HG03432 (cell line): ENCODE data around the gene COLEC11.

Experiments
- ATAC-seq: cut with Tn5 transposase; IDR thresholded peaks from one replicate; pipeline ENCODE4 v1.9.1; 2021; ENCODE audit warnings: mild to moderate bottlenecking, moderate library complexity; ENCODE audit not compliant: unreplicated experiment

Gene COLEC11

DNA sequence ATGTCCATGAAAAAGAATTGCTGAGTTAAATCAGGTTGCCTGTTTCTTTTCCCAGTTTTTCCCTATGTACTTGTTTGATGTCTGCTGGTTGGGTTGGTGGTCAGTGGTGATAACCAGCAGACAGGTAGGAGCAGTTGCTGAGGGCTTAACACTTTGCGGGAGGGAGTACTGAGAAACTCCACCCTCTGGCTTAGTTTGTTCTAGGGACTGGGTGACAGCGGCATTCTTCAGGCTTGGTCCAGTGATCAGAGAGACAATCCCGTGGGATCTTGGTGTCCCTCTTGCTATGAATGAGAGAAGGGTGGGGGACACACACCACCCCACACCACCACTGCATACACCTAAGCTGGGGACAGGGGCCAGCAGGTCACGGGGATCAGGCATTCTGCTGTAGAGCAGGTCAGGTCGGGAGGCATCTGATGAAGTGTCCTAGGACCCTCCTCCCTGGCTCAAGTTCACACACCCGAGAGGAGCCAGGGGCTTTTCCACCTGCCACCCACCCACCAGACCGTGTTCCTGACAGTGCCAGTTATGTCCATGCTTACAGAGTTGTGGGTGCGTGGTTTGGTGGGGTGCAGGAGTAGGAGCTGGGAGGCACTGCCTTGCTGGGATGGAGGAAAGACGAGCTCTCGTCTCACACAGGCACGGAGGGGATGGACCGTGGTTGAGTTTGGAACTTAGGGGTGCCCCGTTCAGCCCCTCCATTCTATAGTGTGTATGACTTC lies 41.8 kb downstream of the COLEC11 start:
- no peak for ATAC-seq

DNA sequence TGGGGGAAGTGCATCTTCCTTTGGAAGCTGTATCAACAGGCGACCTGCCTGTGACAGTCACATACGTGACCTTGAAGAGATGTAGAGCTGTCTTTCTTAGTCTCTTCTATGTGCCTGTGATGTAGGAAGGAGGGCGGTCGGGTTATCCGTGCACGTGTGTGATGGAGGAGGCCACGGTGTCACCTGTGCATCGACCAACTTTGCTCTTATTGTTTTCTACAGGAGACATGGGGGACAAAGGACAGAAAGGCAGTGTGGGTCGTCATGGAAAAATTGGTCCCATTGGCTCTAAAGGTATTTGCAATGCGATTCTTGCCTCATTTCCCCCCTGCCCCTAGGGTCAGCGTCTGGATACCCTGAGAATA lies 42.4 kb downstream of the COLEC11 start:
- no peak for ATAC-seq

- ATAC-seq = no peak
These were observed 43.0 kb downstream of the COLEC11 start for GRCh38 chr2:3637692-3638455.

DNA sequence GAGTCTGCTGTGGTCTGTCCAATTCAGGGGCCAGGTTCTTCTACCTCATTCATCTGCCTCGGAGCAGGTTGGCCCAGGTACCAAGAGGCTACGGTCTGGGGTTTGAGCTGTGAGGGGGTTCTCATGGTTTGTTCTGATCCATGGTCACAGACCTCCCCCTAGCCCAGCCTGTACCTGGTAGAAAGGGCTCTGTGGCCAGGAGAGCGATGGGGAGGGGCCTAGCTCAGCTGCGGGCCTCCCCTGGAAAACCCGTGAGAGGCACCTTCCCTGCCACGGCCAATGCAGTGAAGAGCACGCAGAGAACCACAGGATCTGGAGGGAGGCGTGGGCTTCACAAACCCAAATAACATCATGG lies 43.5 kb downstream of the COLEC11 start:
- no peak for ATAC-seq

- no peak for ATAC-seq
These were observed 44.2 kb downstream of the COLEC11 start for GRCh38 chr2:3639015-3639630.

- ATAC-seq = no peak
These were observed 44.7 kb downstream of the COLEC11 start for GRCh38 chr2:3639653-3640052.

GRCh38 chr2:3641181-3641580 lies 46.3 kb downstream of the COLEC11 start:
- ATAC-seq = no peak

DNA sequence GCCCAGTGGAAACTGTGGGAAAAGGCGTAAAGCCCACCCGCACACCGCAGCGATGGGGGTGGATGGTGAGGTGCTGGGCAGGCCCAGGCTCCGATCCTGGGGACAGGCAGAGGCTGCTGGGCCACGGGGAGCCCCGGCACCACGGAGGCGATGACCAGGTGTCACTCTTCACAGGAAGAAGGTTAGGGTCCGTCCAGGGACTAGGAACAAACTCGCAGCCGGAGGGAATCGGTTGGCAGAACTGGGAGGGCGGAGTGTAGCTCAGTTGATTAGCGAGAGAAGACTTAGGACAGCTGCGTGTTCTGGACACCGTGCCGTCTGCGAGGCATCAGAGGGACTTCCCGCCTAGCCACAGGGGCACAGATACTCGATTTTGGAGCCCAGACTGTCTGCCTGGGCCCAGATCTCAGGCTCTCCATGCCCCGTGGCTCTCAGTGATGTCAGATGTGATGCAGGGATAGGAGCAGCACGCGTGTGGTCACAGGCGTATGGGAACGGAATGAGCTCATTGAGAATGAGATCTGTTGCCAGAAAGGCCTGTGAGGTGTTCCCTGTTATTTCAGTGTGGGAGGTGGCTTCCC lies 47.0 kb downstream of the COLEC11 start:
- no peak for ATAC-seq

DNA sequence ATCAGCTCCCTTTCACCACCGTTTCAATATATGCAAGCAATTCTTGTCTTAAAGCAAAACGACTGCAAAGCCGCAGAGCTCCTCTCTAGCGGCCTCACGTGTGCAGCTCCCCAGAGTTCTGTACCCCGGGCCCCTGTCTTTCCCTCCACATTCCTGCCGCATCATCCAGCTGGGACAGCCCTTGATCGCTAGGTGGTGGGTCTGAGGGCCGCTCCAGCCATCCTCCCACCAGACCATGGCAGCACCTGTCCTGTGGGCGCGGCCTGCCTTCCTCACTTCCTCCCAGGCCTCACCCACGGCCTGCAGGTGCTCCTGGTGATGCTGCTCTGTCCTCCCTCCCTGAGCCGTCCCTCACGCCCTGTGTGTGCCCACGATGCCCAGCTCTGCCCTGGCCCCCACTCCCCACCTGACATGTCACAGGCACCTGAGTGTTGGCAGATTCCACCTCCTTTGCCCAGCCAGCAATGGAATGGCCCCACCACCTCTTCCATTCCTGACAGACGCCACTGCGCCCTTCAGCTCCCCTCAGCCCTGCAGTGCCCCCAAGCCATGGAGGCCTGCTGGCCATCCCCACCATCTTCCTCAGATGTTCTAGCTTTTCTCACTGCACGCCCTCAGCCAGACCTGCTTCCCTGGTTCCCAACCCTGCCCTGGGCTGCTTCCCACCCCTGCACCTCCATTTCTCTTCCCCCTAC lies 47.8 kb downstream of the COLEC11 start:
- ATAC-seq = no peak

DNA sequence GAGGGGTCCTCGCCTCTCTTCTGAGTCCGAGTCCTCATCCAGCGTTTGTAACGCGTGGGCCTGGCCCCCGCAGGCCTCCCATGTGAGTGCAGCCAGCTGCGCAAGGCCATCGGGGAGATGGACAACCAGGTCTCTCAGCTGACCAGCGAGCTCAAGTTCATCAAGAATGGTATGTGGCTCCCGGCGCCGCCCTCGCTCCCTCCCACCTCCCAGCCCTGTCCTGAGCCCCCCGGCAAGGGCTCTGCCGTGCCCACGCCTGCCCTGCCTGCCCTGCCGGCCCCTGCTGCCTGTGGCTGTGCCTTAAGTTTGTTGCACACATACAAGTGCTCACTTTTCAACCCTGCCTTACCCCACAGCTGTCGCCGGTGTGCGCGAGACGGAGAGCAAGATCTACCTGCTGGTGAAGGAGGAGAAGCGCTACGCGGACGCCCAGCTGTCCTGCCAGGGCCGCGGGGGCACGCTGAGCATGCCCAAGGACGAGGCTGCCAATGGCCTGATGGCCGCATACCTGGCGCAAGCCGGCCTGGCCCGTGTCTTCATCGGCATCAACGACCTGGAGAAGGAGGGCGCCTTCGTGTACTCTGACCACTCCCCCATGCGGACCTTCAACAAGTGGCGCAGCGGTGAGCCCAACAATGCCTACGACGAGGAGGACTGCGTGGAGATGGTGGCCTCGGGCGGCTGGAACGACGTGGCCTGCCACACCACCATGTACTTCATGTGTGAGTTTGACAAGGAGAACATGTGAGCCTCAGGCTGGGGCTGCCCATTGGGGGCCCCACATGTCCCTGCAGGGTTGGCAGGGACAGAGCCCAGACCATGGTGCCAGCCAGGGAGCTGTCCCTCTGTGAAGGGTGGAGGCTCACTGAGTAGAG lies 48.7 kb downstream of the COLEC11 start:
- ATAC-seq = no peak

GRCh38 chr2:3644246-3644525 lies 49.3 kb downstream of the COLEC11 start:
- peak; percentile 57 for ATAC-seq

- ATAC-seq = no peak
These were observed 50.1 kb downstream of the COLEC11 start for GRCh38 chr2:3644891-3645605.

DNA sequence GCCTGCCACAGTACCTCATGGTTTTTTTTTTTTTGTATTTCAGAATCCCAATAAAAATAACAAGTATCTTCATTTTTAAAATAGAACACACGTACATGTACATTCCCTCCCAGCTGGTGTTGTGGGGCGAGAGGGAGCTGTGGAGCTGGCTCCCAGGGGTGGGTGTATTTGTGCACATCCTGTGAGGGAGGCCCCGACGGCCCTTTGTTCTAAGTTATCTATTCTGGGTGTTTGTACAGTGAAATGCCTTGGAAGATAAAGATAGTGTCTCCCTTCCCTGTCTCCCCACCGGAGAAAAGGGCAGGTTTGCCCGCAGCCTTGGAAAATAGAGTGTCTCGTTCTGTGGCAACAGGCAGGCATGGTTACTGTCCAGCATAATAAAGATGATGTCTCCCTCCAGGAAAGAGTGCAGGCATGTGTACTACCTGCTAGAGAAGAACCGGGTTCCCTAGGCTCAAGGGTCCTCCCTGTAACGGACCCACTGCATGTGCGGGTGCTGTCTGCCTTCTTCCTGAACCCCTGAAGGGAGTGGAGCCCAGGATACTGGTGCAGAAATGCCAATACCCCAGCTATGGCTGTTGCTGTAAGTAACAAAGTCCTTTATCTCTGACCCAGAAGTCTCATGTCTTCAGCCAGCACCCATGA lies 51.0 kb downstream of the COLEC11 start:
- no peak for ATAC-seq

- no peak for ATAC-seq
These were observed 51.5 kb downstream of the COLEC11 start for GRCh38 chr2:3646446-3646845.

DNA sequence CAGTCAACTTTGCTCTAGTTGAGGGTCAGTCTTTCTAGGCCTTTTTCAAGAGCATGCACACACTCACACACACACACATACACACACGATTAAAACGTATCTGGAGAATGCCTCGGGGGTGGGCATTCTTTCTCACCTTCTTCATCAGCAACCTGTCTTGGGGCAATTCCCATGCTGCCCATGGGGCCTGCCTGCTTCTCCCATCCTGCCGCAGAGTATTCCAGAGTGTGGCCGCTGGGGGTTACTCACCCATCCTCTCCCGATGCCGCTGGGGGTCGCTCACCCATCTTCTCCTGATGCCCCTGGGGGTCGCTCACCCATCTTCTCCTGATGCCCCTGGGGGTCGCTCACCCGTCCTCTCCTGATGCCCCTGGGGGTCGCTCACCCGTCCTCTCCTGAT lies 52.3 kb downstream of the COLEC11 start:
- ATAC-seq = no peak

DNA sequence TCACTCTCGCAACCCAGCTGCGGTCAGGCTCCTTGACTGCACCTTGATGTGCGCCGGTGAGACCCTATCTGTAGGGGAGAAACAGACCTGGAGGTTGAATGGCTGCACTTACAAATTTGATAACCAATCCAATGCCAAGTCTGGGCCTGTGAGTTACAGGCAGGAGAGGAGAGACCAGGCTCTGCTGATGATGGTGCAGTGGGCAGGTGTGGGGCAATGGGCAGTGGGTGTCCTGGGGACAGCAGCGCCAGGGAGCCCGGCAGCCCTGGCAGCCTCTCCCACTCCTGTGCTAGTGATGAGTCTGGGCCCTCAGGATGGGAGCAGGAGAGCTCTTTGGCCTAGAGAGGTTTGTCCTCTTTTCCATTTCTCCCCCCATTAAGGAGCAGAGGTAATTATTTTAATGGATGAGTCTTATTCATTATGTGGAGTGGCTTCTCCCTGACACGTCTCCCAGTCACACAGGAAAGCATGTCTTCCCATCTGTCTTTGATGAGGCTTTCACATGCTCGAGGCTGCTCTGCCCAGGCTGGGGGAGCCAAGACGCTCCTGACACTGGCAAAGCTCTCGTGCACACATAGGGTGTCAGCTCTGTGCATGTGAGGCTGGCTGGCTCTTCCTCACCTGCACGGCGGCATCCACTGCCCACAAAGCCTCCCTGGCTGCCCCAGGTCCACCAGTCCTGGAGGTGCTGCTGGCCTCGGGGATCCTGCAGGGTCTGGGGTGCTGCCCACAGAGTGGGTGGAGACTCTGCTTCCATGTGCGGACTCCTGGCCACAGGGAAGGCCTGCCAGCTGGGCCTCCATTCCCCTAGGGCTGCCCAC lies 53.1 kb downstream of the COLEC11 start:
- ATAC-seq = no peak

GRCh38 chr2:3648652-3649177 lies 53.8 kb downstream of the COLEC11 start:
- ATAC-seq = no peak

- ATAC-seq = no peak
These were observed 54.7 kb downstream of the COLEC11 start for GRCh38 chr2:3649581-3649980.
